Testis (tissue), 3 donors: Measurements from ENCODE around the gene DENND1A. TPM values are rescaled to one million over a fixed set of nuclear protein-coding genes. Genes with fewer than 3 reads are reported as not detected.

Source experiments
- DNase-seq: peaks from one replicate; pipeline ENCODE4 v3.0.0-alpha.2; 2019
- H3K27ac ChIP-seq, 2 donors: fragments of 200-600 bp; sonication (generic); one replicate each; pipeline ENCODE4 v1.5.1; 2019
- H3K27me3 ChIP-seq: fragments of 200-600 bp; sonication (generic); one replicate; pipeline ENCODE4 v1.5.1; 2019
- H3K36me3 ChIP-seq: fragments of 200-600 bp; sonication (generic); one replicate; pipeline ENCODE4 v1.5.1; 2017; ENCODE audit warnings: low read depth; ENCODE audit errors: missing control alignments
- H3K4me1 ChIP-seq: fragments of 200-600 bp; sonication (generic); one replicate; pipeline ENCODE4 v1.5.1; 2019
- H3K4me3 ChIP-seq, 2 donors: fragments of 200-600 bp; sonication (generic); one replicate each; pipeline ENCODE4 v1.5.1; 2017 to 2019
- H3K9me3 ChIP-seq: fragments of 200-600 bp; sonication (generic); one replicate; pipeline ENCODE4 v1.5.1; 2017
- CTCF ChIP-seq, 3 experiments: fragments of 450-650 bp in 2 of 3; fragments of 200-600 bp in 1 of 3; sonication (generic) in 1 of 3; IDR thresholded peaks; one replicate each; pipeline ENCODE4 v1.5.1; 2016 to 2019; ENCODE audit warnings: antibody characterized with exemption in 3 of 3, mild to moderate bottlenecking in 2 of 3, moderate library complexity in 1 of 3
- POLR2A ChIP-seq: fragments of 450-650 bp; IDR thresholded peaks from one replicate; pipeline ENCODE4 v1.6.1; 2017; ENCODE audit warnings: antibody characterized with exemption, mild to moderate bottlenecking, moderate library complexity
- WGBS, 2 donors: methylation state at CpG; one replicate each; pipeline ENCODE4 v1.1.5; 2018; 5-methylcytosine and 5-hydroxymethylcytosine counted together
- intact Hi-C: fragments of 100-400 bp; cut with DNase I; formaldehyde crosslinking; loops from one replicate; pipeline ENCODE4 v1.15.1; 2023; ENCODE audit warnings: low total_unique reads
- polyA plus RNA-seq: library from polyadenylated mRNA; stranded (reverse); fragments of 350-450 nt; fragmentation: Illumina TruSeq; extraction: RNeasy Lipid Tissue Mini Kit (QIAGEN cat#74804); gene quantifications from one replicate; pipeline ENCODE4 v1.2.3, GENCODE V29; 2014; ENCODE audit warnings: low read depth, low replicate concordance; ENCODE audit not compliant: insufficient read depth
- total RNA-seq, 2 donors: library from RNA; depleted of rRNA; stranded (reverse); fragments of >200 nt; gene quantifications; one replicate each; pipeline ENCODE4 v1.2.3, GENCODE V29; 2016

The DENND1A gene
- total and polyA plus RNA-seq, 3 donors from 2014 or later: 20.3 to 47.4 (median 44.9) TPM

GRCh38 chr9:123562844-123563346, 367.0 kb downstream of the DENND1A start:
- H3K27ac ChIP-seq: no peak overlapping the region
- DNase-seq: peak; percentile 24
- H3K27me3 ChIP-seq: no peaks in the 10 kb centered on the region
- H3K4me3 ChIP-seq: no peak overlapping the region
- H3K4me1 ChIP-seq: no peaks in the 10 kb centered on the region
- H3K36me3 ChIP-seq: no peaks in the 10 kb centered on the region
- no peak for TF ChIP-seq POLR2A
- TF ChIP-seq CTCF (IDR thresholded peaks at IDR 0.05): no peak
- H3K9me3 ChIP-seq: no peaks in the 10 kb centered on the region
- 81 to 84% methylated on average over 6 of the region's 6 CpGs for WGBS, 2 donors
- intact Hi-C loops: no loop called here

- intact Hi-C loops: no loop called here
- no peak overlapping the region for H3K27ac ChIP-seq
- no peaks in the 10 kb centered on the region for H3K4me1 ChIP-seq
- 85 to 91% methylated on average over 6 of the region's 6 CpGs for WGBS, 2 donors
- no peak for TF ChIP-seq CTCF (IDR thresholded peaks at IDR 0.05)
- H3K36me3 ChIP-seq: no peaks in the 10 kb centered on the region
- H3K27me3 ChIP-seq: no peaks in the 10 kb centered on the region
- H3K4me3 ChIP-seq: no peak overlapping the region
- H3K9me3 ChIP-seq: no peaks in the 10 kb centered on the region
- no peak for DNase-seq
Measured at GRCh38 chr9:123561046-123561445, 368.9 kb downstream of the DENND1A start.

- Histone ChIP-seq H3K4me3 (no peak overlapping the region), H3K4me1 (no peaks in the 10 kb centered on the region), H3K27ac (no peak overlapping the region), H3K9me3 (no peaks in the 10 kb centered on the region), H3K36me3 (no peaks in the 10 kb centered on the region), H3K27me3 (no peaks in the 10 kb centered on the region)
- DNase-seq: no peak
- TF ChIP-seq POLR2A (no peak), CTCF (IDR thresholded peaks at IDR 0.05) (no peak)
- intact Hi-C loops: no loop called here
- WGBS, 2 donors: 86 to 93% methylated on average over 15 to 22 of the region's 22 CpGs
Measured at GRCh38 chr9:123556464-123557435, 373.2 kb downstream of the DENND1A start.

- Histone ChIP-seq H3K27ac (no peak overlapping the region), H3K4me3 (no peak overlapping the region), H3K9me3 (no peaks in the 10 kb centered on the region), H3K36me3 (no peaks in the 10 kb centered on the region), H3K4me1 (no peaks in the 10 kb centered on the region), H3K27me3 (no peaks in the 10 kb centered on the region)
- 65 to 75% methylated on average over 3 of the region's 3 CpGs for WGBS, 2 donors
- DNase-seq: no peak
- no peak for TF ChIP-seq CTCF (IDR thresholded peaks at IDR 0.05)
- TF ChIP-seq POLR2A: no peak
- intact Hi-C loops: no loop called here
Measured at GRCh38 chr9:123555646-123556045, 374.3 kb downstream of the DENND1A start.
